DLD1 (cell line): ENCODE data around the gene NR1H3.

Experiments
- in situ Hi-C: cut with HindIII; loops from 2 replicates; pipeline ENCODE4 v1.10.0; 2017; ENCODE audit warnings: low sequenced_read_pairs

The NR1H3 gene

DNA sequence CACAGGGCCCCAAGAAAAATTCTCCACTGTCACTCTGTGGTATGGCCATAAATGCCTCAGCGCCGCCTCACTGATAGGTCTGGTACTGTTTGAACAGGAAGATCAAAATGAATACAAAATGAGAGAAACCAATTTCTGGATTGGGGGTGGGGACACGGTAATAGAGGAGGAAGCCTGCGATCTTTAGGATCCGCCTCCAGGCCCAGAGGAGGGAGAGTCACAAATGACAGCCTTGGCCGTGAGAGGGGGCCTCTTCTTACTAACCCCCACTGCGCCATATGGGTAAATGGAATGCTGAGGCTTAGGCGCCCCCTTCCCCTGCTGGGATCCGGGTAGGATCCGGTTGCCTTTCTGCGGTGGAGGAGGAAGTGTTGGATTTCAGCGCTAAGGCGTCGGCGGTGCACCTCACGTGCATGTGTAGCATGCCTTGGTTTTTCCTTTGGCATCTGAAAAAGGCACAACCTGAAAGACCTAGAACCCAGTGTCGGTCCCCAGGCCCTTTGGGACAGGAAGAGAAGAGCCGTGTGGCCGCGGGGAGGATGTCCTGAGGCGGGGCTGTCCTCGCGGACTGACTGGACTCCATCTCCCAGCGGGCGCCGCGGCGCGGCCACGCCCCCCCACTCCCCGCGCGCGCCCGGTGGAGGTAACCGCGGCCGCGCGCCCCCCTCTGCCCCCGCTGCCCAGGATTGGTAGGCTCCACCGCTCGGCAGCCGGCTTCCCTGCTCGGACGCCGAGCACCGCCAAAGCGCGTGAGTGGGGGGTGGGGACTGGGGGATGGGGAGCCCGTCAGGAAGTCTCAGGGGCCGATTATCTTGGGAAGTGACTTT is 11.4 kb downstream of the NR1H3 start:
- in situ Hi-C loops, result no loop called here

GRCh38 chr11:47269829-47270305 is 12.1 kb downstream of the NR1H3 start, which contains the start of gene MADD:
MADD (plus strand) TSS chr11:47270133.
- in situ Hi-C loops, result no loop called here

- in situ Hi-C loops, result no loop called here
These were observed 12.8 kb downstream of the NR1H3 start for GRCh38 chr11:47270331-47271271.

- in situ Hi-C loops, result no loop called here
These were observed 13.5 kb downstream of the NR1H3 start for GRCh38 chr11:47271328-47271727.

- in situ Hi-C loops, result no loop called here
These were observed 14.3 kb downstream of the NR1H3 start for GRCh38 chr11:47271961-47272661.

DNA sequence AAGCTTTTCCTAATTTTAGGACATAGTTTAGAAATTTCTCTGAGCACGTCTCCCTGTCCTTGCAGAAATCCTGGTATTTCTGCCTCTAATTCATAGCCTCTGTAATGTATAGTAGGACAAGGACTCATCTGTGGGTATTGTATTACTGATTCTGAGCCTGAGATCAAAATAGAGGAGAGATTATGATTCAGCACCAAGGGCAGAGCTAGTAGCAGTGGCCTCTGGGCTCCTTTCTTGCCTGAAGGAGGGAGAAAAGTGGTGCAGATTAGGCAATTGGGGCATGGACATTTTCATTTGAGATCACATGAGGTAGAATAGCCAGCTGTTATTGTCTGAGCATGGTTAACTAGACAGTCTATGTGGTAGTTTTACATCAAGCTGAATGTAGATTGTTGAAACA is 14.9 kb downstream of the NR1H3 start:
- in situ Hi-C loops, result no loop called here

GRCh38 chr11:47274495-47275235 is 16.9 kb downstream of the NR1H3 start:
- in situ Hi-C loops, result no loop called here

GRCh38 chr11:47276923-47277322 is 19.1 kb downstream of the NR1H3 start:
- in situ Hi-C loops, result no loop called here

DNA sequence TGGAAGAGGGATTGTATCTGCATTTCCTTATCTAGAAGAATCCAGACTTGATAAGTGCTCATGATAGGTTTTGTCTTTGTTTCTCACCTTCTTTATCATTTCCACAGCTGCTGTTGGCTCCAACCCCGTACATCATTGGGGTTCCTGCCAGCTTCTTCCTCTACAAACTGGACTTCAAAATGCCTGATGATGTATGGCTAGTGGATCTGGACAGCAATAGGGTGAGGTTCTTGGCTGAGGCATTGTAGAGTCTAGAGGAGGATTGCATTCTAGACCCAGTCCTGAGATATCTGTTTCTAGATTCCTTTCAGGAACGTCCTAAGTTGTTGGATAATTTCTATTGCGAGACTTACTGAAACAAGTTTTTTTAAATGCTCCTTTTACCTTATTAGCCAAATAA is 20.3 kb downstream of the NR1H3 start:
- in situ Hi-C loops, result no loop called here

DNA sequence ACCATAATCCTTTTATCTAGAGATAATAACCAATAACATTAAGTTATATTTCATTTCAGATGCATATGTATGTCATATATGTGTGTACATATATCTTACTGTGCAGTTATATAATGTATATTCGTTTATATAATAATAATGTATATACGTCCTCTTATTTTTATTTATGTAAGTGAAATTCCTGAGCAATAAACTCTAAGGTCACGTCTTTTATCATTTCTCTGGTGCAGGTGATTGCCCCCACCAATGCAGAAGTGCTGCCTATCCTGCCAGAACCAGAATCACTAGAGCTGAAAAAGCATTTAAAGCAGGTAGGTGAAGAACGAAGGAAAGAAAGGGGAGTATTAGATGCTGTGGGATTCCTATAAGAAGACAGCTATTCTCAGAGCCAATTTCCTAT is 21.0 kb downstream of the NR1H3 start:
- in situ Hi-C loops, result no loop called here

DNA sequence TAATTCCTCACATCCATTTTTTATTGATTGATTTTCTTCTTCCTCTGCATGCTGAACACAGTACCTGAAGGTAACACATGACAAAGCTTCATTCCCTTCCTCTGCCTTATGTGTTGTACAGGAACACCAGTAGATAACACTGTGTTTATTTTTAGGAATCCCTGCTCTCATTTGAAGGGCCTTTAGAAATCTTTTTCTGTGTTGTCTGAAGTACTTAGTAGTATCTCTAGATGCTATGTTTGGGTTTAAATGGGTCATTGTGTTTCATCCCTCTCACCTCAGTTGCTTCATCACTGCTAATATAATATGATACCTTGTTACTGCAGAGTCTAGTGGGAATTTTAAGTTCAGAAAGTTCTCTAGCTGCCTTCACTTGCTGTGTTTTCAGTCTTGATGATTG is 22.3 kb downstream of the NR1H3 start:
- in situ Hi-C loops, result loop anchor here (5.0 kb wide), 1 partner anchor 52 kb away; no protein-coding TSS in a partner anchor

GRCh38 chr11:47280860-47281259 is 23.1 kb downstream of the NR1H3 start:
- in situ Hi-C loops, result loop anchor here (5.0 kb wide), 1 partner anchor 51 kb away; no protein-coding TSS in a partner anchor

- in situ Hi-C loops, result loop anchor here (5.0 kb wide), 1 partner anchor 50 kb away; no protein-coding TSS in a partner anchor
These were observed 24.7 kb downstream of the NR1H3 start for GRCh38 chr11:47282462-47282861.

DNA sequence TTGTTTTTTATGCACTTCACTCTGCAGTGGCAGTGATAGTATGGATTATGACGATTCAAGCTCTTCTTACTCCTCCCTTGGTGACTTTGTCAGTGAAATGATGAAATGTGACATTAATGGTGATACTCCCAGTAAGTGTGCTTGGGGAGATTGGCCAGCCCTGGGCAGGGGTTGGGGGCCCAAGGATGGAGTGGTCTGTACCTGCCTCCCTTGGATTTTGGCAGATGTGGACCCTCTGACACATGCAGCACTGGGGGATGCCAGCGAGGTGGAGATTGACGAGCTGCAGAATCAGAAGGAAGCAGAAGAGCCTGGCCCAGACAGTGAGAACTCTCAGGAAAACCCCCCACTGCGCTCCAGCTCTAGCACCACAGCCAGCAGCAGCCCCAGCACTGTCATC is 26.4 kb downstream of the NR1H3 start:
- in situ Hi-C loops, result loop anchor here (5.0 kb wide), 1 partner anchor 48 kb away; no protein-coding TSS in a partner anchor

DNA sequence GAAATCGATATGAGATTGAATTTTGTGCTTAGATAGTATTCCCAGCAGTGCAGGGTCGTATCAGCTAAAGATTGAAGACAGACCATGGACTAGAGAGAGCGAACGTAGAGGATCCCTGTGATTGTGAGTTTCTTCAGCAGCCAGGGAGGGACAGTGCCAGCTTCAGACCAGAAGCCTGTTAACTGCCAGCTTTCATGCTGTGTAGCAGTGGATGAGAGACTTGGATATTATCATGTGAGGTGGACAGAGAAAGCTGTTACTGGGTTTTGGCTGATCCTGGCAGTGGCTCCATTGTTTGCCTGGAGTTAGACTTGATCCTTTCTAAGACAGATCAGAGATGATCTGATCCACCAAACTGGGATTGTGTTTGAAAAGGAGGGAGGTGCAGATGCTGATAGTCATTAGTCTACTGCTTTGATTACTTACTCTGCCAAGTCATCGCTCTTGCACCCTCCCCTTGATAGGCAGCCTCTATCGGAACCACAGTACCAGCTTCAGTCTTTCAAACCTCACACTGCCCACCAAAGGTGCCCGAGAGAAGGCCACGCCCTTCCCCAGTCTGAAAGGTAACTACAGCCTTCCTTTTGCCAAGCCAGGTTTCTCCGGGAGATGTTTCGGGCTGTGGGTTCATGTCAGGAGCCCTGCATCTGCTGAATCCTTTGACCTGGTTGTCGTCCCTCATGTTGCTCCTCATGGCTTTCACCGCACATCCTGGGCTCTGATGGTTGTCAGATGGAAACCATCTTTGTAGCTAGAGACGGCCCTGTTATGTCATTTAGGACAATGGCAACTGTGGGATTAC is 28.4 kb downstream of the NR1H3 start:
- in situ Hi-C loops, result no loop called here

DNA sequence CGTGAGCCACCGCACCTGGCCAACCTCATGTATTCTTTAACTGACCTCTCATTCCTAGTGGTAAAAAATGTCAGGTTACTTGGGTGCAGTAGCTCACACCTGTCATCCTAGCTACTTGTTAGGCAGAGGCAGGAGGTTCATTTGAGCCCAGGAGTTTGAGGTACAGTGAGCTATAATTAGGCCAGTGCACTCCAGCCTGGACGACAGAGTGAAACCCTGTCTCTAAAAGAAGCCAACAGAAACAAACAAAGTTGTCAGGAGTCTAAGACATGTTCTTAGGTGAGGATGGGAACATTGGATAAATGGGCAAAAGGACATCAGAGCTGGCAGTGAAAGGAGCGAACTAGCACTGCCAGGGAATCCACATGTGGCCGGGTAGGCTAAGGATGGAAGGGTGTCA is 30.3 kb downstream of the NR1H3 start:
- in situ Hi-C loops, result no loop called here

- in situ Hi-C loops, result no loop called here
These were observed 32.1 kb downstream of the NR1H3 start for GRCh38 chr11:47289856-47290255.

DNA sequence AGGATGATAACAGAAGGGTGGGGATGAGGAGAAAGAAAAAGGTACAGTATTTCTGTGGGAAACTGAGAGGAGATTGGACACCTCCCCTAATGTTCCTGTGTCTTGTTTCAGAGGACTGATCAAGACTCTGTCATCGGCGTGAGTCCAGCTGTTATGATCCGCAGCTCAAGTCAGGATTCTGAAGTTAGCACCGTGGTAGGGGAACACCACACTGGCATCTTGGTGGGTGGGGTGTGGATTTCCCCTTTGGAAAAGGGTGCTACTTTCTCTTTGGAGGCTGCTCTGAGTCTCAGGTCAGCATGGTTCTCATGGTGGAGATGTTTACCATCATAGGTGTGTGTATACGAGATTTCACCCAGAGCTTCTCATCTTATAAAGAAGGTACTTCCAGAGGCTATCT is 37.6 kb downstream of the NR1H3 start:
- in situ Hi-C loops, result no loop called here

DNA sequence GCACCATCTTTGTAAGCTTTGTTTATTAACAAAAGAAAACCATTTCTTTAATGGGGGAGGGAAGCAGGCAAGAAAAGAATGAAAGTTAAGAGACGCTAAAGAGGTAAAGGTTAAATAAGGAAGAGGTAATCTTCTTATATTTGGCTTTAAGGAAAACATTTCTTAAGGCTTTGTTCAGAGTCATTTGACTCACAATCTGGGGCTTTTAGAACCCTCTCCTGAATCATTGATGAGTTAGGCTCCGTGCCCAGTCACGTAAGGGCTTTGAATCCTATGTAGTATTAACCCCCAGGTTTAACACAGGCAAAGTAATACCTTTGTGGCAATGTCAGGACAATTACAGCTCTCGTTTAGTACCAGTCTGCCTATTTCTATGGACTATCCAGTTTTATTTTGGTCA is 38.2 kb downstream of the NR1H3 start:
- in situ Hi-C loops, result no loop called here
